K562 (cell line): ENCODE data around the gene ATP6V1F. TPM values are rescaled to one million over a fixed set of nuclear protein-coding genes. Genes with fewer than 3 reads are reported as not detected.

Experiments used
- C11orf30 ChIP-seq: fragments of 450-650 bp; IDR thresholded peaks from 2 replicates; pipeline ENCODE4 v1.6.1; 2016; ENCODE audit warnings: low read depth, mild to moderate bottlenecking
- CBX5 ChIP-seq: IDR thresholded peaks from 2 replicates; pipeline ENCODE4 v1.6.1; 2014; ENCODE audit warnings: low read depth, borderline replicate concordance
- CCAR2 ChIP-seq: fragments of 200-400 bp; formaldehyde crosslinking; IDR thresholded peaks from 2 replicates; pipeline ENCODE4 v1.6.1; 2017; ENCODE audit warnings: mild to moderate bottlenecking, low read depth, low read length
- CCNT2 ChIP-seq: IDR thresholded peaks from 2 replicates; pipeline ENCODE4 v1.6.1; 2011; ENCODE audit warnings: borderline replicate concordance, low read depth, mild to moderate bottlenecking, moderate library complexity, mixed read lengths, low read length; ENCODE audit not compliant: insufficient read length; ENCODE audit errors: extremely low read depth
- CXXC5 ChIP-seq: fragments of 250-450 bp; sonication (Bioruptor Pico); IDR thresholded peaks from 2 replicates; pipeline ENCODE4 v1.8.0; 2022; ENCODE audit warnings: inconsistent platforms, mild to moderate bottlenecking, moderate library complexity
- E2F4 ChIP-seq: sonication (generic); formaldehyde crosslinking; IDR thresholded peaks from 2 replicates; pipeline ENCODE4 v1.8.0; 2022; ENCODE audit warnings: mild to moderate bottlenecking, low read depth, missing genetic modification reagents
- ESRRA ChIP-seq: fragments of 450-650 bp; IDR thresholded peaks from 2 replicates; pipeline ENCODE4 v1.6.1; 2014; ENCODE audit warnings: low read depth, mild to moderate bottlenecking, moderate library complexity, borderline replicate concordance
- ETV5 ChIP-seq: sonication (generic); formaldehyde crosslinking; IDR thresholded peaks from 2 replicates; pipeline ENCODE4 v1.4.0; 2020; ENCODE audit warnings: low read depth, mild to moderate bottlenecking, missing genetic modification reagents
- HSF4 ChIP-seq: fragments of 250-450 bp; sonication (Bioruptor Pico); IDR thresholded peaks from 2 replicates; pipeline ENCODE4 v2.1.2; 2022; ENCODE audit warnings: mild to moderate bottlenecking, moderate library complexity, borderline replicate concordance
- KDM2B ChIP-seq: fragments of 250-450 bp; sonication (Bioruptor Pico); IDR thresholded peaks from 2 replicates; pipeline ENCODE4 v1.8.0; 2021; ENCODE audit warnings: mild to moderate bottlenecking, moderate library complexity
- KDM4B ChIP-seq, 2 experiments: fragments of 450-650 bp in 1 of 2; sonication (generic) in 1 of 2; IDR thresholded peaks; 2 replicates each; pipeline ENCODE4 v1.6.1; 2016 to 2017; ENCODE audit warnings: borderline replicate concordance in 2 of 2, antibody characterized with exemption in 1 of 2, low read depth in 1 of 2, mild to moderate bottlenecking in 1 of 2
- MCM7 ChIP-seq, 2 experiments: fragments of 450-650 bp; IDR thresholded peaks; 2 replicates each; pipeline ENCODE4 v1.6.1; 2016 to 2018
- MED1 ChIP-seq: sonication (generic); formaldehyde crosslinking; IDR thresholded peaks from 2 replicates; pipeline ENCODE4 v1.8.1; 2023; ENCODE audit warnings: missing genetic modification reagents, borderline replicate concordance
- MIER1 ChIP-seq: fragments of 450-650 bp; IDR thresholded peaks from 2 replicates; pipeline ENCODE4 v1.6.1; 2016; ENCODE audit warnings: antibody characterized with exemption, mild to moderate bottlenecking, low read depth
- PURB ChIP-seq: sonication (generic); formaldehyde crosslinking; IDR thresholded peaks from 2 replicates; pipeline ENCODE4 v1.9.0; 2021; ENCODE audit warnings: low read depth, mild to moderate bottlenecking, missing genetic modification reagents
- RBFOX2 ChIP-seq: fragments of 200-400 bp; formaldehyde crosslinking; IDR thresholded peaks from 2 replicates; pipeline ENCODE4 v1.6.1; 2017; ENCODE audit warnings: low read depth, mild to moderate bottlenecking, low read length, moderate library complexity
- THAP12 ChIP-seq: fragments of 250-450 bp; sonication (Bioruptor Pico); IDR thresholded peaks from 2 replicates; pipeline ENCODE4 v1.9.0; 2021; ENCODE audit warnings: mild to moderate bottlenecking, inconsistent platforms
- XRCC5 ChIP-seq: fragments of 200-400 bp; formaldehyde crosslinking; IDR thresholded peaks from 2 replicates; pipeline ENCODE4 v1.6.1; 2017; ENCODE audit warnings: low read depth, mild to moderate bottlenecking, low read length
- ZC3H4 ChIP-seq: sonication (generic); formaldehyde crosslinking; IDR thresholded peaks from 2 replicates; pipeline ENCODE4 v1.9.0; 2021; ENCODE audit warnings: missing genetic modification reagents, borderline replicate concordance
- ZNF518B ChIP-seq: fragments of 250-450 bp; sonication (Bioruptor Pico); IDR thresholded peaks from 2 replicates; pipeline ENCODE4 v1.5.0; 2021; ENCODE audit warnings: mild to moderate bottlenecking, moderate library complexity
- polyA plus RNA-seq, 8 experiments: library from polyadenylated mRNA; depleted of rRNA in 4 of 8; stranded (reverse) in 5 of 8; unstranded in 3 of 8; fragments of >200 nt; fragmentation: Nextera tagmentation in 2 of 8; fragmentation: Illumina TruSeq in 1 of 8; extraction: Ambion mirVana in 2 of 8; extraction: Trizol in 1 of 8; gene quantifications; 2 replicates each; pipeline versions ENCODE4 v1.2.1 to v1.2.3, GENCODE V29; 2011 to 2014; ENCODE audit warnings: inconsistent platforms in 1 of 8, missing spikeins in 1 of 8
- total RNA-seq, 7 experiments: library from RNA; depleted of rRNA in 6 of 7; stranded (reverse); fragments of >200 nt in 6 of 7; fragmentation: Illumina TruSeq in 2 of 7; extraction: Trizol in 2 of 7; gene quantifications; 2 replicates each; pipeline versions ENCODE4 v1.2.1 to v1.2.3, GENCODE V29; 2011 to 2021; ENCODE audit warnings: low replicate concordance in 1 of 7

The ATP6V1F gene
- total and polyA plus RNA-seq, 9 of the 15 experiments (the other 6 are each of a cell fraction or from before 2014, with no cell fraction given), result 206 to 1,123 (median 542) TPM

GRCh38 chr7:128862571-128863432, at the start of gene ATP6V1F (continued):
- TF ChIP-seq ZNF518B (CRISPR knock-in tag), result no peak
- no peak for TF ChIP-seq CBX5
- TF ChIP-seq THAP12 (CRISPR knock-in tag), result peak; percentile 75; the same call in 1 of the 2 replicates
- peak; percentile 99 for TF ChIP-seq CXXC5 (CRISPR knock-in tag)
- peak; percentile 55 for TF ChIP-seq CCNT2
- no peak for TF ChIP-seq XRCC5
- peak; percentile 38; the same call in 1 of the 2 replicates for TF ChIP-seq MIER1
- TF ChIP-seq MED1 (CRISPR knock-in tag), result no peak
- no peak for TF ChIP-seq C11orf30
- TF ChIP-seq E2F4 (CRISPR knock-in tag), result no peak; the same call in 1 of the 2 replicates
- peak in 1 of 2 experiments; percentile 25; a peak in 1 of 4 replicates for TF ChIP-seq KDM4B (IDR thresholded peaks at IDR 0.05; ENCODE audit: borderline replicate concordance in 2 of 2, low read depth in 1 of 2)
- TF ChIP-seq CCAR2, result no peak
- no peak for TF ChIP-seq PURB
- TF ChIP-seq ZC3H4 (CRISPR knock-in tag), result peak; percentile 41; the same call in 1 of the 2 replicates
- no peak for TF ChIP-seq MCM7 (IDR thresholded peaks at IDR 0.05)
- TF ChIP-seq ESRRA, result peak; percentile 39; the same call in 1 of the 2 replicates
- TF ChIP-seq KDM2B (CRISPR knock-in tag), result no peak
- peak; percentile 84 for TF ChIP-seq RBFOX2
- TF ChIP-seq HSF4 (CRISPR knock-in tag), result no peak; the same call in 1 of the 2 replicates
- no peak for TF ChIP-seq ETV5 (CRISPR knock-in tag)
